HG03175 (cell line): ENCODE results near the gene ZNF827.
"Not testable (repeated sequence)": the region's sequence is repeated elsewhere in the genome, so short reads cannot be mapped to it uniquely, and the experiment has no call there.

ENCODE experiments used
- ATAC-seq: cut with Tn5 transposase; IDR thresholded peaks from one replicate; pipeline ENCODE4 v1.9.1; 2021; ENCODE audit warnings: mild to moderate bottlenecking, moderate library complexity; ENCODE audit not compliant: unreplicated experiment

ZNF827 gene

DNA sequence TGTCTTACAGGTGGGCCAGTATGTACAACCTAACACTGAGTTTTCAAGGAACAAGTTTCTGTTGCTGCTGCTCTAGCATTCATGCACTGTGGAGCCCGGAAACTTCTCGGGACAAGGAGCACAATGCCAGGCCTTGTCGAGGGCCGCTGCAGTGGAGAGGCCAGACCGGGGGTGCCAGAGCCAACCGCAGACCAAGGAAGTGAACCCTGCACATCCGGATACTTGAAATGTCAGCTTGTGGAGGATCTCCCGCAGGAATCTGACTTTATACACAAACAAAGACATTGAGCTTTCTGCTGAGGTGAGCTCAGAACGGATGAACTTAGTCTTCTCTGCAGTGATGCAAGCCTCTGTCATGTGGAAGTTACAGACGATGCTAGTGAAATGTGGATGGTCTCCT is 99.5 kb downstream of the ZNF827 start:
- ATAC-seq, result no peak

DNA sequence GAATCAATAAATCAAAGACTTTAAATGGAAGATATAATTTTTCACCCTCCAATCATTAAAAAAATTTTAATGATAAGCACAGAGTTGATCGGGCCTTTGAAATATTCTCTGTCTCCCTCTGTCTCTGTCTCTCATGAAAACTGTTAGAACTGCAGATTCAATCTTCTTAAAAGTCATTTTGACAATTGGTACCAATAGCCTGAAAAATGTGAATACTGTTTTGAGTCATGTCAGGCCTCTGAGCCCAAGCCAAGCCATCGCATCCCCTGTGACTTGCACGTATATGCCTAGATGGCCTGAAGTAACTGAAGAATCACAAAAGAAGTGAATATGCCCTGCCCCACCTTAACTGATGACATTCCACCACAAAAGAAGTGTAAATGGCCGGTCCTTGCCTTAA is 106.2 kb downstream of the ZNF827 start:
- ATAC-seq, result not testable (repeated sequence)

- ATAC-seq, result peak; percentile 71
Observed at GRCh38 chr4:145830699-145831098, 107.9 kb downstream of the ZNF827 start.

GRCh38 chr4:145829629-145830395 is 108.8 kb downstream of the ZNF827 start:
- ATAC-seq, result peak; percentile 21

DNA sequence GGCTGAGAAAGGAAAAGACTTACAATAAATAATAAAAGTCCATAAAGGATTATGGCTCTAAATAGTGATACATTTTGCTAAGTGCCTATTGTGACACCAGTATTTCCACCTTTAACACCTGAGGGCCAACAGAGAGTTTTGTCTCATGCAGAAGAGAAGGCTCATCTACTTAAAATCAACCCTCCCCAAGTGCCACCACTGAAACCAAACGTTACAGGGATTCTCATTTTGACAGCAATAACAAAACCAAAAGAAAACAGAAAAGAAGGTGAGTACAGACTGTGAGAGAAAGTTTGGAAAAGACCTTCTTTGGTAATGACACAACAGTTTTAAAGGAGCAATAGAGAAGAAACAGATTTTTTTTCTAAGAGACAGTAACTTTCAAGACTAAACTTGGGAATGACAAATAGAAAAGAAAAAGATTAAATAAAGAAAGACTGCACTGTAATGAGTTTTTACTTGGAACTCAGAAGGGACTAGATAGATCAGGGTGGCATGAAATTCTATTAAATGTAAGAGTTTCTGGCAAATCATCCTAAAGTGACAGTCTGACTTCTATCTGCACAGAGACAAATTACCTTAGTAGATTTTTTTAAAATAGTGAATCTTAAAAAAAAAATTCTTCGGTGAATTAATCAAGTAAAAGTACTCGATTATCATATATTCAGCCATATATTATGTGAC is 109.7 kb downstream of the ZNF827 start:
- peak; percentile 75 for ATAC-seq

- no peak for ATAC-seq
Observed at GRCh38 chr4:145827885-145828284, 110.7 kb downstream of the ZNF827 start.

- ATAC-seq, result no peak
Observed at GRCh38 chr4:145825255-145825654, 113.4 kb downstream of the ZNF827 start.

DNA sequence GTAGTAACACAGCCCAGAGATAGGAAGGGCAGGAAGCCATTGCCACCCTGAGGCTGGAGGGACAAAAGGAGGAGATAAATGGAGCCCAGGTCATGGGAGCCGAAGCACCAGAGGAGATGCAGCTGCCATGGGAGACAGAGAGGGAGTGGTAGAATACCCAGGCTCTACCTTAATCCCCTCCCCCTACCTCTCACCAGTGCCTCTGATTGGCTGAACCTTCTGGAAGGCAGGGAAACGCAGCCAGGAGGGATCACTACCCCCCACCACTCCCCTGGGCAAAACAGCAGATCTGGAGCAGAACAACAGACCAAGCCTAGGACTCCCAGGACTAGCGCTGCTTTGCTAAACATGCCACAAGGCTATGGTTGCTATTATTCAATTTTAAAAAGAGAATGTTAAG is 114.2 kb downstream of the ZNF827 start:
- ATAC-seq, result no peak

- ATAC-seq, result no peak
Observed at GRCh38 chr4:145823743-145824142, 114.9 kb downstream of the ZNF827 start.

DNA sequence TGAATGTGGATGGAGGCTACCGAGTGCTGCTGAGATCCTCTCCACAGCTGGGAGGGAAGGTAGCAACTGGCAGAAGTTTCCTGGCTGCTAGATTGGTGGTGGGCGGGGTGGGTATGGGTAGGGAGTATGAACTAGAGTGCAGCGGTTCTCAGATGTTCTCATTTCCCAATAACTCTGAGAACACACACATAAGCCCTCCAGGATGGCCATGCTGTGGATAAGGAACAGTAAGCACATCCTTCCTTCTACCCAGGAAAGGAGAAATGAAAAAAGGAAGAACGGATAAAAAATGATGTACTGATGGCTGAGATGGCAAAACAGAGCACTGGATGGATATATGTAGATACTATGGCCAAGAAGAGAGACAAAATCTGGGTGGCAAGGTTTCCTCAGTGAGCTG is 116.0 kb downstream of the ZNF827 start:
- no peak for ATAC-seq

DNA sequence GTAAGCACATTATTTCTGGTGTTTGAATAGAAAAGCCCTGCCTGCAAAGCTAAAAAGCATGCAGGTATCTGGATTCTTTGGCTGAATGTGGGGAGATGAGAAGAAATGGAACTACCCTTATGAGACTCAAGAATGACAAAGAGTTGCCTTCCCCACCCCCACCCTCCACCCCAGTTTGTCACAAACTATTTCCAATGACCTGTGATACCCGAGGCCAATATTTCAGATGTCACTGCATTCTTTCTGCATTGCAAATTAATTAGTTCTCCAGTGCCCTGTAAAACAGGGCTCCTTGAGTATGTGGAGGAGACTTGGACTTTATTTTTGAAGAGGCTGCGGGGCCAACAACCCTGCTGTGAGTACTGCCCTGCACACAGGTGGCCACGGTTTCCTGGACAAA is 116.4 kb downstream of the ZNF827 start:
- ATAC-seq, result no peak

DNA sequence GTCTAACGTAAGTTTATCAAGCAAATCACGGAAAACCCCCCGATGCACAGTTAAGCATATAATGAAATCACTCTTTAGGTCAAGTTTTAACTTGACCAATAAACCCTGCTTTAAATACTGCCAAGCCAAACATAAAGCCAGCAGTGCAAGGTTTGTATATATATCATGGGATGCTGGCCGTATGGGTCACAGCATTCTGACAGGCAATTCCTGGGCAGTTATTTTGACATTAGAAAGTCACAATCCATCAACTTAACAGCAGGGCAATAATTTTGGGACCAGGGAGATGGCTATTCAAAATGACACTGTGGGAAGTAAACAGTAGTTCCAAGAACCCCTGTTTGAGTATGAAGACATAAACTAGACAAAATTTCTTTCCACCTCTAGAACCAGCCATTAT is 116.9 kb downstream of the ZNF827 start:
- no peak for ATAC-seq

DNA sequence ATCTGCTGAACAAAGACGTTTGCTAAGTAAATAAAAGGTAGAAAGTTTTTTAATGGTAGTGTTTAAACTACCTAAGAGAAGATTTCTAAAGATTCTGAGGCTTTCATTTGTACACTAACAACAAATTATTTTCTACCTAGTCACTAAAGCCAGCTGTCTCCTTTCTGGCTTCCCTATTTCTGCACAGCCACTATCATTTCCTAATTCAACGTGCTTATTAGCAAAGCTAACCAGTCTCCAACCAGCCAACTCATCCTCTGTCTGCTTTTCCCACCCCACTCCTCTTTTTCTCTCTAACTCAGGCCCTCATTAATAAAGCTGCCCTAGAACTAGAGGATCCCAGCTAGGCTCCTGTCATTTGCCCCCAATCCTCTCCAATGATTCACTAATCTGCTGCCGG is 118.2 kb downstream of the ZNF827 start:
- no peak for ATAC-seq

DNA sequence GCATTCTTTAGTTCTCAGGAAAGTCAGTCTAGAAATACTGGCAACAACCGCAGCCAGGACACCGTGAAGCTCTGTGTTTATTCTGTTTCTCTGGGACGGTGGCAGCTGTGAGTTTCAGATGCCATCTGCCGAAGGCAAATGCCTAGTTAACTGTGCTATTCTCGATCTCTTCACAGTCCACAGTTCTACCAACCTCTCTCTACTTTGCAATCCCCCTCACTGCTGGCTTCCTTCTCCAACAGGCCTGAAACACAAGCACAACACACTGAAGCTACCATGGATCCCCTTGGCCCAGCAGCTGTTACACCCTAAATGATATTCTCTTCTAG is 118.8 kb downstream of the ZNF827 start:
- no peak for ATAC-seq

- no peak for ATAC-seq
Observed at GRCh38 chr4:145819101-145819852, 119.3 kb downstream of the ZNF827 start.

DNA sequence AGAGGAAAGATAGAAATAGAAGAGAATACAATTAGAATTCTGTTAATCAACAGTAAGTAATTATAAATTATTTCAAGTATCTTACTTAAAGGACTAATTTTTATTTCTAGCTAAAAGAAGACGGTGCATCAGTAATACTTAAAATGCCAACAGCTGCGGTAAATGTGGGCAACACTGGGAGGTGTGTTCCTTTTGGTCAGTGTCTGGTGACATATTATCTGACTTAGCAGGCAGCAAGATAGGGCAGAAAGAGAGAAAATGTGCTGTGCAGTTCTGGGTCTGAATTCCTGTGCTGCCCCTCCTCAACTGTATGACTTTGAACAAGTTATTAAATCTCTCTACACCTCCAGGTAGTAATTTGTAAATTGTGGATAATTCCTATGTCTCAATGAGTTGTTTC is 120.6 kb downstream of the ZNF827 start:
- no peak for ATAC-seq

GRCh38 chr4:145816091-145816490 is 122.5 kb downstream of the ZNF827 start:
- no peak for ATAC-seq

DNA sequence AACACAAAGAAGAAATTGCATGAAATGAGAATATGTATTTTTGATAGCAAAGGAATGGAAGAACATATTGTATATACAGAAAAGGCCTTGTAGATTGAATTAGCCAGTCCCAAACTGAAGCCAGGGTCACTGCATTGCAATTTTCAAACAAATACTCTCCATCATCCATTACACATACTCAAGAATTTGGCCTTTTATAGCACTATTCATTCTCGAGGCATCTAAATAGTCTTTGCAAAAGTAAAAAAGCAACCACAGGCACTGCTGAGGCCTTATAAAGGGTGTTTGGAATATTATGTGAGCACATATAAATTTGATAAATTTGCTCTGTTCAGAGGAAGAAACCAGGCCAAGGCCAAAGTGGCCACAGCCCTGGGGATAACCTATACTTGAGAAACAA is 123.0 kb downstream of the ZNF827 start:
- ATAC-seq, result no peak

DNA sequence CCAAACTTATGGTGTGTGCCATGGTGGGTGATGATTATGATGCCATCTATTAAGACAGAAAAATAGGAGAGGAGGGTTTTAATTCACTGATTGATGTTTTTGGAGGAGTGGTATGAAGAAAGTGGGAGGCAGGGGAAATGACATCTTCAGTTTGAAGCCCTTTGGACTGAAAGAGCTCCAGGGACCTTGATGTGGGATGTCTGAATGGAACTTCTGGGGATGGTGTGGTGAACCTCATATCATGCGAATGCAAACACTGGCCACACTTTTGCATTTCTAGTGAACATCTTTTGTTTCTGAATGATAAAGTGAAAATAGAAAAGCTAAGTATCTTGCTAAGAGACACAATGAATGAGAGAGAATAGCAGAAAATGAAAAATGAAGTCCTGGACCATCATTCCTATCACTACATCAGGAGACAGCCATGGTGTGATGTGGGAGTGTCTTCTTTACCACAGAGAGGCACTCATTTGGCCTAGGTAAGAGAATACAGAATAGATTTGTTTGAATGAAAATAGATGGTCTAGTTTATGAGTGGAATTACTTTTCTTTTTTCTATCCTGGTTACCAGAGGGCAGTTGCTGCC is 123.5 kb downstream of the ZNF827 start:
- no peak for ATAC-seq

DNA sequence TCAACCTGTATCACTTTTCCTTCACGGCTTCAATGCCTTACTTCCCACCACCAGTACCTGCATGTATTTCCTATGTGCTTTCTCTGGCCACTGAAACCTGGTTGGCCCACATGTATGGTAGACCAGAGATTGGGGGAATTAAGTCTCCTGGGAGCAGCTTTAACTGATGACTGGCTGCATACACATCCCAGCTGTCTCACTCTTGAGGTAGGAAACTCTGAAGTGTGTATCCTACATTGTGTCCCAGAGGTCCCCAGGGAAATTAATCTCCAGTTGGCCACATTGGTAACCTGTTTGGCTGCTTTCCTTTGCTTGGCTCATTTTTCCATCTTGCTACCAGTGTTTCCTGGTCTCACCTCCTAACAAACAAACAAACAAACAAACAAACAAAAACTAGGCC is 124.4 kb downstream of the ZNF827 start:
- no peak for ATAC-seq

GRCh38 chr4:145812919-145813318 is 125.7 kb downstream of the ZNF827 start:
- no peak for ATAC-seq
